GM12878 (cell line): ENCODE results near the gene COMT. TPM values are rescaled to one million over a fixed set of nuclear protein-coding genes. Genes with fewer than 3 reads are reported as not detected.

Experiments
- ATAC-seq: fragments of 200-7000 bp; cut with Tn5 transposase; 3 replicates; pipeline ENCODE4 v1.9.1; 2020; ENCODE audit warnings: mild to moderate bottlenecking, moderate library complexity
- BruUV-seq: library from RNA; stranded (reverse); fragments of 400-500 nt; replicated peaks from 2 replicates; lab custom pipeline; 2021; lab: Mats Ljungman, UMichigan
- CTCF ChIA-PET: fragments of 300-600 bp; sonication (Branson Sonifier 250); formaldehyde crosslinking; extraction: SDS; loops from one replicate; lab custom pipeline; 2021; ENCODE audit warnings: inconsistent platforms; lab: Yijun Ruan, JAX
- POLR2A ChIA-PET: fragments of 350-600 bp; formaldehyde crosslinking; extraction: SDS; loops from one replicate; lab custom pipeline; 2021; ENCODE audit warnings: inconsistent platforms; lab: Charles Lee
- RAD21 ChIA-PET: fragments of 300-600 bp; sonication (Branson Sonifier 250); formaldehyde crosslinking; loops from one replicate; lab custom pipeline; 2023; ENCODE audit warnings: antibody characterized with exemption; ENCODE audit not compliant: unreplicated experiment; lab: Charles Lee
- SMC1A ChIA-PET: fragments of 300-600 bp; sonication (Branson Sonifier 250); formaldehyde crosslinking; loops from one replicate; lab custom pipeline; 2023; ENCODE audit not compliant: unreplicated experiment, uncharacterized antibody; lab: Charles Lee
- DNase-seq: peaks from one replicate; pipeline ENCODE4 v3.0.0-alpha.2; 2011; ENCODE audit warnings: low read depth, low spot score
- FAIRE-seq: peaks from 3 replicates; lab custom pipeline; 2011; peaks lifted over from hg19 to GRCh38; lab: Jason Lieb, UNC
- H2AFZ ChIP-seq: 2 replicates; pipeline ENCODE4 v1.6.0; 2011; ENCODE audit warnings: low read depth, low read length, control low read depth; ENCODE audit not compliant: control insufficient read depth
- H3K27ac ChIP-seq: 2 replicates; pipeline ENCODE4 v1.5.1; 2011; ENCODE audit warnings: control low read depth; ENCODE audit not compliant: control insufficient read depth, insufficient read depth
- H3K27me3 ChIP-seq, 2 experiments: replicated peaks in 1 of 2; 2 replicates each; pipeline versions ENCODE4 v1.6.0 to v1.6.1; 2011; ENCODE audit warnings: low read length in 1 of 2; ENCODE audit not compliant: control insufficient read depth in 2 of 2, insufficient read depth in 2 of 2
- H3K36me3 ChIP-seq, 2 experiments: 2 replicates each; pipeline ENCODE4 v1.5.1; 2011; ENCODE audit warnings: low read length in 1 of 2; ENCODE audit not compliant: control insufficient read depth in 2 of 2, insufficient read depth in 2 of 2
- H3K4me1 ChIP-seq: 2 replicates; pipeline ENCODE4 v1.6.1; 2011; ENCODE audit warnings: mild to moderate bottlenecking, low read length, moderate library complexity, mixed read lengths; ENCODE audit not compliant: control insufficient read depth, insufficient read depth
- H3K4me2 ChIP-seq: 2 replicates; pipeline ENCODE4 v1.6.0; 2011; ENCODE audit warnings: control low read depth; ENCODE audit not compliant: control insufficient read depth, insufficient read depth
- H3K4me3 ChIP-seq: fragments of 200-600 bp; sonication (generic); 2 replicates; pipeline ENCODE4 v1.5.1; 2016
- H3K79me2 ChIP-seq: 2 replicates; pipeline ENCODE4 v1.6.0; 2011; ENCODE audit warnings: low read length; ENCODE audit not compliant: control insufficient read depth, insufficient read depth
- H3K9ac ChIP-seq: 2 replicates; pipeline ENCODE4 v1.8.0; 2011; ENCODE audit warnings: low read length, control low read depth, mixed read lengths; ENCODE audit not compliant: control insufficient read depth, insufficient read depth
- H3K9me3 ChIP-seq: replicated peaks from 3 replicates; pipeline ENCODE4 v1.5.1; 2011; ENCODE audit warnings: mild to moderate bottlenecking, low read length; ENCODE audit not compliant: control insufficient read depth, insufficient read depth
- H4K20me1 ChIP-seq: 2 replicates; pipeline ENCODE4 v1.6.0; 2011; ENCODE audit not compliant: control insufficient read depth, insufficient read depth
- BHLHE40 ChIP-seq, 2 experiments: fragments of 450-650 bp in 1 of 2; IDR thresholded peaks; 2 replicates each; pipeline ENCODE4 v1.6.1; 2011 to 2017; ENCODE audit warnings: low read depth in 2 of 2, borderline replicate concordance in 1 of 2, improper control_type of control experiment in 1 of 2, low read length in 1 of 2, mild to moderate bottlenecking in 1 of 2
- CHD1 ChIP-seq: IDR thresholded peaks from 2 replicates; pipeline ENCODE4 v1.6.1; 2012; ENCODE audit warnings: low read depth, low read length, improper control_type of control experiment
- IKZF2 ChIP-seq, 2 experiments: fragments of 450-650 bp; IDR thresholded peaks; 2 replicates each; pipeline ENCODE4 v1.6.1; 2017; ENCODE audit warnings: mild to moderate bottlenecking in 2 of 2, moderate library complexity in 2 of 2
- MYC ChIP-seq: IDR thresholded peaks from 2 replicates; pipeline ENCODE4 v1.6.1; 2011; ENCODE audit warnings: mild to moderate bottlenecking, low read length, moderate library complexity, inconsistent platforms; ENCODE audit not compliant: insufficient read depth, insufficient replicate concordance, insufficient read length, severe bottlenecking
- PAX5 ChIP-seq: IDR thresholded peaks from 2 replicates; pipeline ENCODE4 v1.6.1; 2011; ENCODE audit warnings: low read depth, low read length, borderline replicate concordance
- PAX8 ChIP-seq: fragments of 450-650 bp; IDR thresholded peaks from 2 replicates; pipeline ENCODE4 v1.6.1; 2017; ENCODE audit warnings: mild to moderate bottlenecking, moderate library complexity
- SMARCA5 ChIP-seq: fragments of 450-650 bp; IDR thresholded peaks from 2 replicates; pipeline ENCODE4 v1.6.1; 2017; ENCODE audit warnings: mild to moderate bottlenecking
- SPI1 ChIP-seq: IDR thresholded peaks from 2 replicates; pipeline ENCODE4 v1.6.1; 2011; ENCODE audit warnings: low read depth, mild to moderate bottlenecking, low read length, moderate library complexity, borderline replicate concordance; ENCODE audit not compliant: insufficient read depth
- TARDBP ChIP-seq: IDR thresholded peaks from 2 replicates; pipeline ENCODE4 v1.6.1; 2016; ENCODE audit warnings: borderline replicate concordance
- TCF3 ChIP-seq: IDR thresholded peaks from 2 replicates; pipeline ENCODE4 v1.6.1; 2012; ENCODE audit warnings: low read depth, mild to moderate bottlenecking, low read length, borderline replicate concordance; ENCODE audit not compliant: insufficient read depth
- ZBED1 ChIP-seq: IDR thresholded peaks from 2 replicates; pipeline ENCODE4 v1.6.1; 2016; ENCODE audit warnings: borderline replicate concordance
- ZNF207 ChIP-seq: fragments of 450-650 bp; IDR thresholded peaks from 2 replicates; pipeline ENCODE4 v1.6.1; 2014; ENCODE audit warnings: antibody characterized with exemption, mild to moderate bottlenecking, borderline replicate concordance
- ZNF384 ChIP-seq: IDR thresholded peaks from 2 replicates; pipeline ENCODE4 v1.6.1; 2012; ENCODE audit warnings: low read depth, mild to moderate bottlenecking, low read length, improper control_type of control experiment, borderline replicate concordance
- WGBS: methylation state at CpG from one replicate; pipeline ENCODE4 v1.1.6; 2016; ENCODE audit warnings: low lambda C conversion rate; ENCODE audit not compliant: insufficient replicate concordance, insufficient coverage; ENCODE audit errors: missing lambda C conversion rate; 5-methylcytosine and 5-hydroxymethylcytosine counted together
- in situ Hi-C: fragments of 300-500 bp; cut with MboI; formaldehyde crosslinking; loops from 9 replicates; pipeline ENCODE4 v1.14.3; 2018; ENCODE audit warnings: mixed read lengths
- intact Hi-C: fragments of 100-400 bp; cut with micrococcal nuclease; formaldehyde crosslinking; loops from one replicate; pipeline ENCODE4 v1.14.2; 2022; ENCODE audit not compliant: unreplicated experiment
- polyA plus RNA-seq, 11 experiments: library from polyadenylated mRNA; depleted of rRNA in 4 of 11; unstranded in 6 of 11; stranded (reverse) in 5 of 11; fragments of >200 nt; fragmentation: Nextera tagmentation in 4 of 11; fragmentation: Illumina TruSeq in 1 of 11; extraction: Ambion mirVana in 4 of 11; extraction: Trizol in 1 of 11; gene quantifications; 1 replicate in 1 of 11; 2 replicates in 10 of 11; pipeline versions ENCODE4 v1.2.1 to v1.2.3, GENCODE V29; 2011 to 2016; ENCODE audit warnings: inconsistent platforms in 2 of 11, missing spikeins in 2 of 11, low read depth in 1 of 11
- total RNA-seq, 4 experiments: library from RNA; depleted of rRNA in 3 of 4; stranded (reverse); fragments of >200 nt in 3 of 4; fragmentation: Illumina TruSeq in 1 of 4; extraction: Trizol in 1 of 4; gene quantifications; 2 replicates each; pipeline versions ENCODE4 v1.2.1 to v1.2.3, GENCODE V29; 2013 to 2021
- TF ChIP-seq, protein P1 (sequence below): fragments of 450-650 bp; formaldehyde crosslinking; IDR thresholded peaks from 2 replicates; pipeline ENCODE4 v1.5.0; 2022; ENCODE audit warnings: mild to moderate bottlenecking, missing genetic modification characterization
- TF ChIP-seq, protein P2 (sequence below): IDR thresholded peaks from 2 replicates; pipeline ENCODE4 v1.6.1; 2012; ENCODE audit warnings: improper control_type of control experiment, low read depth, low read length; ENCODE audit not compliant: insufficient replicate concordance

Gene COMT
- total and polyA plus RNA-seq, 10 of the 15 experiments (the other 5 are each of a cell fraction or from before 2014, with no cell fraction given) = 4.5 to 152 (median 66.1) TPM

DNA sequence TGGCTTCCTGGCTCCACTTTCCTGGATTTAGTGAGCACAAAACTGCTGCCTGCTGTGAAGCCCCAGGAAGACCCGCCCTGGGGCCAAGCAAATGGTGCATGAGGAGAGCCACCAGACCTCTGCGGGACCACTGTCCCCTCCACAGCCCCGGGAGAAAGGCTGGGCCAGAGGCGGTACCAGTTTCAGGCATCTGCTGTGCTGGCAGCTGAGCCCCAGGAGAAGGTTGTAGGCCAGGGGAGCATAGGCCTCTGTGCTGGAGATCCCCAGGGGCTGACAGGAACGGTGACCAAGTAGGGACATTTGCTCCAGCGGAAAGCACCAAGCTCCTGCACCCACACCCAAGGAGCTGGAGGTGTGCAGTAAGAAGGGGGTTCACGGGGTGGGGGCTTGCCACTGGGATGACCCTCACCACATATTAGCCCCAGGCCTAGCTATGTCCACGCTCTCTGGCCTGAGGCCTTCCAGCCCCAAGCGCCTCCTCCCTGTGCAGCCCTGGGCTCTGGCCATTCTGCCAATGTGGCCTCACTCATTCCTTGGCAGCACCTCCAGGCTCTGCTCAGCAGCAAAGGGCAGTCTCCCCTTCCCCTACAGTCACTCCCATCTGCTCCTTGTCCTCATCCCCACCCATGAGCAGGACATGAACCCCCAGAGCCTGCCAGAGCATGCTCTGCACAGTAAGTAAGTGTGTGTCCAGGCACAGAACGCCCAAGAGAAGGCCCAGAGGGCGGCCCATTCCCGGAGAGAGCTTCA, 24.0 kb upstream of the COMT start:
- ChIA-PET SMC1A (no interaction called here), RAD21 (interaction anchor here (1.5 to 1.9 kb wide), 2 partner anchors 25 to 187 kb away, joined by 3 to 5 read pairs; no protein-coding TSS in a partner anchor), POLR2A (no interaction called here), CTCF (interaction anchor here (0.8 to 1.2 kb wide), 2 partner anchors 31 to 187 kb away, joined by 3 to 4 read pairs; no protein-coding TSS in a partner anchor)
- Histone ChIP-seq H2AFZ (no peak overlapping the region), H3K9ac (no peak overlapping the region), H3K27me3 (no peaks in the 10 kb centered on the region), H4K20me1 (no peaks in the 10 kb centered on the region), H3K9me3 (no peaks in the 10 kb centered on the region), H3K79me2 (no peaks in the 10 kb centered on the region), H3K36me3 (peaks cover 2 to 13% of the 10 kb centered on the region in 2 experiments; a peak in 3 of 4 replicates), H3K4me2 (no peak overlapping the region), H3K4me3 (no peak overlapping the region), H3K4me1 (no peaks in the 10 kb centered on the region), H3K27ac (no peak overlapping the region)
- whole genome bisulfite sequencing = 83% methylated on average over 12 of the region's 12 CpGs
- ATAC-seq (no peak), DNase-seq (no peak), FAIRE-seq (no peak)
- no TSS peak for BruUV-seq
- intact Hi-C loops (no loop called here), in situ Hi-C loops (loop anchor here (5.0 kb wide), 1 partner anchor 185 kb away; no protein-coding TSS in a partner anchor)
- TF ChIP-seq ZNF384 (no peak), SPI1 (no peak), ZNF207 (no peak), BHLHE40 (IDR thresholded peaks at IDR 0.05; ENCODE audit: borderline replicate concordance in 1 of 2, low read depth in 2 of 2, low read length in 1 of 2) (no peak), ZBED1 (no peak), SMARCA5 (no peak), TCF3 (no peak), MYC (no peak), CHD1 (no peak), IKZF2 (IDR thresholded peaks at IDR 0.05) (no peak), TARDBP (no peak), PAX5 (no peak), PAX8 (no peak)
- TF ChIP-seq, protein P1, sequence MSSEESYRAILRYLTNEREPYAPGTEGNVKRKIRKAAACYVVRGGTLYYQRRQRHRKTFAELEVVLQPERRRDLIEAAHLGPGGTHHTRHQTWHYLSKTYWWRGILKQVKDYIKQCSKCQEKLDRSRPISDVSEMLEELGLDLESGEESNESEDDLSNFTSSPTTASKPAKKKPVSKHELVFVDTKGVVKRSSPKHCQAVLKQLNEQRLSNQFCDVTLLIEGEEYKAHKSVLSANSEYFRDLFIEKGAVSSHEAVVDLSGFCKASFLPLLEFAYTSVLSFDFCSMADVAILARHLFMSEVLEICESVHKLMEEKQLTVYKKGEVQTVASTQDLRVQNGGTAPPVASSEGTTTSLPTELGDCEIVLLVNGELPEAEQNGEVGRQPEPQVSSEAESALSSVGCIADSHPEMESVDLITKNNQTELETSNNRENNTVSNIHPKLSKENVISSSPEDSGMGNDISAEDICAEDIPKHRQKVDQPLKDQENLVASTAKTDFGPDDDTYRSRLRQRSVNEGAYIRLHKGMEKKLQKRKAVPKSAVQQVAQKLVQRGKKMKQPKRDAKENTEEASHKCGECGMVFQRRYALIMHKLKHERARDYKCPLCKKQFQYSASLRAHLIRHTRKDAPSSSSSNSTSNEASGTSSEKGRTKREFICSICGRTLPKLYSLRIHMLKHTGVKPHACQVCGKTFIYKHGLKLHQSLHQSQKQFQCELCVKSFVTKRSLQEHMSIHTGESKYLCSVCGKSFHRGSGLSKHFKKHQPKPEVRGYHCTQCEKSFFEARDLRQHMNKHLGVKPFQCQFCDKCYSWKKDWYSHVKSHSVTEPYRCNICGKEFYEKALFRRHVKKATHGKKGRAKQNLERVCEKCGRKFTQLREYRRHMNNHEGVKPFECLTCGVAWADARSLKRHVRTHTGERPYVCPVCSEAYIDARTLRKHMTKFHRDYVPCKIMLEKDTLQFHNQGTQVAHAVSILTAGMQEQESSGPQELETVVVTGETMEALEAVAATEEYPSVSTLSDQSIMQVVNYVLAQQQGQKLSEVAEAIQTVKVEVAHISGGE (CRISPR knock-in tag) = no peak
- TF ChIP-seq, protein P2, sequence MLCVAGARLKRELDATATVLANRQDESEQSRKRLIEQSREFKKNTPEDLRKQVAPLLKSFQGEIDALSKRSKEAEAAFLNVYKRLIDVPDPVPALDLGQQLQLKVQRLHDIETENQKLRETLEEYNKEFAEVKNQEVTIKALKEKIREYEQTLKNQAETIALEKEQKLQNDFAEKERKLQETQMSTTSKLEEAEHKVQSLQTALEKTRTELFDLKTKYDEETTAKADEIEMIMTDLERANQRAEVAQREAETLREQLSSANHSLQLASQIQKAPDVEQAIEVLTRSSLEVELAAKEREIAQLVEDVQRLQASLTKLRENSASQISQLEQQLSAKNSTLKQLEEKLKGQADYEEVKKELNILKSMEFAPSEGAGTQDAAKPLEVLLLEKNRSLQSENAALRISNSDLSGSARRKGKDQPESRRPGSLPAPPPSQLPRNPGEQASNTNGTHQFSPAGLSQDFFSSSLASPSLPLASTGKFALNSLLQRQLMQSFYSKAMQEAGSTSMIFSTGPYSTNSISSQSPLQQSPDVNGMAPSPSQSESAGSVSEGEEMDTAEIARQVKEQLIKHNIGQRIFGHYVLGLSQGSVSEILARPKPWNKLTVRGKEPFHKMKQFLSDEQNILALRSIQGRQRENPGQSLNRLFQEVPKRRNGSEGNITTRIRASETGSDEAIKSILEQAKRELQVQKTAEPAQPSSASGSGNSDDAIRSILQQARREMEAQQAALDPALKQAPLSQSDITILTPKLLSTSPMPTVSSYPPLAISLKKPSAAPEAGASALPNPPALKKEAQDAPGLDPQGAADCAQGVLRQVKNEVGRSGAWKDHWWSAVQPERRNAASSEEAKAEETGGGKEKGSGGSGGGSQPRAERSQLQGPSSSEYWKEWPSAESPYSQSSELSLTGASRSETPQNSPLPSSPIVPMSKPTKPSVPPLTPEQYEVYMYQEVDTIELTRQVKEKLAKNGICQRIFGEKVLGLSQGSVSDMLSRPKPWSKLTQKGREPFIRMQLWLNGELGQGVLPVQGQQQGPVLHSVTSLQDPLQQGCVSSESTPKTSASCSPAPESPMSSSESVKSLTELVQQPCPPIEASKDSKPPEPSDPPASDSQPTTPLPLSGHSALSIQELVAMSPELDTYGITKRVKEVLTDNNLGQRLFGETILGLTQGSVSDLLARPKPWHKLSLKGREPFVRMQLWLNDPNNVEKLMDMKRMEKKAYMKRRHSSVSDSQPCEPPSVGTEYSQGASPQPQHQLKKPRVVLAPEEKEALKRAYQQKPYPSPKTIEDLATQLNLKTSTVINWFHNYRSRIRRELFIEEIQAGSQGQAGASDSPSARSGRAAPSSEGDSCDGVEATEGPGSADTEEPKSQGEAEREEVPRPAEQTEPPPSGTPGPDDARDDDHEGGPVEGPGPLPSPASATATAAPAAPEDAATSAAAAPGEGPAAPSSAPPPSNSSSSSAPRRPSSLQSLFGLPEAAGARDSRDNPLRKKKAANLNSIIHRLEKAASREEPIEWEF = no peak
